ENCODE results near the gene ICAM4.
"Not testable (repeated sequence)": the region's sequence is repeated elsewhere in the genome, so short reads cannot be mapped to it uniquely, and the experiment has no call there.

ICAM4 gene

GRCh38 chr19:10286803-10287737 lies at the start of gene ICAM4:
ICAM4 (plus strand) TSS chr19:10286955; CDS start chr19:10287013, 58 bp downstream.
- no peak for DNase-seq (ENCODE audit: insufficient read length, low spot score)
- FAIRE-seq, result no peak
- TF ChIP-seq POLR2A (IDR thresholded peaks at IDR 0.05; ENCODE audit: low read depth, low read length), result no peak

GRCh38 chr19:10237702-10238101 lies 49.1 kb upstream of the ICAM4 start:
- FAIRE-seq (no peak), DNase-seq (ENCODE audit: insufficient read length, low spot score) (no peak)
- no peak for TF ChIP-seq POLR2A (IDR thresholded peaks at IDR 0.05; ENCODE audit: low read depth, low read length)

- FAIRE-seq, result no peak
- TF ChIP-seq POLR2A (IDR thresholded peaks at IDR 0.05; ENCODE audit: low read depth, low read length), result no peak
- DNase-seq (ENCODE audit: insufficient read length, low spot score), result peak; percentile 45
Observed at GRCh38 chr19:10238172-10238783, 48.5 kb upstream of the ICAM4 start.

GRCh38 chr19:10241826-10242449 lies 44.8 kb upstream of the ICAM4 start:
- DNase-seq (ENCODE audit: insufficient read length, low spot score); FAIRE-seq: not testable (repeated sequence)

- TF ChIP-seq POLR2A (IDR thresholded peaks at IDR 0.05; ENCODE audit: low read depth, low read length), result no peak
- no peak for FAIRE-seq
- no peak for DNase-seq (ENCODE audit: insufficient read length, low spot score)
Observed at GRCh38 chr19:10243606-10244005, 43.1 kb upstream of the ICAM4 start.

- TF ChIP-seq POLR2A (IDR thresholded peaks at IDR 0.05; ENCODE audit: low read depth, low read length), result no peak
- DNase-seq (ENCODE audit: insufficient read length, low spot score) (no peak), FAIRE-seq (no peak)
Observed at GRCh38 chr19:10245189-10245939, 41.4 kb upstream of the ICAM4 start.

- FAIRE-seq, result no peak
- TF ChIP-seq POLR2A (IDR thresholded peaks at IDR 0.05; ENCODE audit: low read depth, low read length), result no peak
Observed at GRCh38 chr19:10246511-10246910, 40.2 kb upstream of the ICAM4 start.

GRCh38 chr19:10251792-10252694 lies 34.7 kb upstream of the ICAM4 start, which contains the start of gene MRPL4:
MRPL4 (plus strand) TSS chr19:10252214; CDS start chr19:10252254, 40 bp downstream.
- TF ChIP-seq POLR2A (IDR thresholded peaks at IDR 0.05; ENCODE audit: low read depth, low read length), result peak; percentile 86
- DNase-seq (ENCODE audit: insufficient read length, low spot score), result peak; percentile 84
- FAIRE-seq, result peak; percentile 82

More at GRCh38 chr19:10246511-10246910, 40.2 kb upstream of the ICAM4 start:
- DNase-seq (ENCODE audit: insufficient read length, low spot score), result no peak

GRCh38 chr19:10252707-10253106 lies 34.0 kb upstream of the ICAM4 start:
- DNase-seq (ENCODE audit: insufficient read length, low spot score) (no peak), FAIRE-seq (no peak)
- TF ChIP-seq POLR2A (IDR thresholded peaks at IDR 0.05; ENCODE audit: low read depth, low read length), result no peak

GRCh38 chr19:10254244-10254643 lies 32.5 kb upstream of the ICAM4 start:
- no peak for TF ChIP-seq POLR2A (IDR thresholded peaks at IDR 0.05; ENCODE audit: low read depth, low read length)
- FAIRE-seq (no peak), DNase-seq (ENCODE audit: insufficient read length, low spot score) (no peak)

GRCh38 chr19:10255358-10255757 lies 31.4 kb upstream of the ICAM4 start:
- no peak for TF ChIP-seq POLR2A (IDR thresholded peaks at IDR 0.05; ENCODE audit: low read depth, low read length)
- FAIRE-seq (no peak), DNase-seq (ENCODE audit: insufficient read length, low spot score) (no peak)

GRCh38 chr19:10256551-10256950 lies 30.2 kb upstream of the ICAM4 start:
- DNase-seq (ENCODE audit: insufficient read length, low spot score) (no peak), FAIRE-seq (no peak)
- no peak for TF ChIP-seq POLR2A (IDR thresholded peaks at IDR 0.05; ENCODE audit: low read depth, low read length)
